ENCODE results near the gene HAO2. TPM values are rescaled to one million over a fixed set of nuclear protein-coding genes. Genes with fewer than 3 reads are reported as not detected.

HAO2 gene
- total RNA-seq, 6 experiments from 2014 or later = 33.9 to 282 (median 99.3) TPM

- ATAC-seq (peak in 2 of 4 donors; percentile 30 to 69), DNase-seq (no peak)
- no peak overlapping the region for H3K27ac ChIP-seq
- no peaks in the 10 kb centered on the region for H3K9me3 ChIP-seq
- intact Hi-C loops (cut with DNase I) = no loop called here
- 64% methylated on average over 3 of the region's 3 CpGs for WGBS (ENCODE audit: insufficient coverage, low coverage, low lambda C conversion rate, missing lambda C conversion rate)
- no peaks in the 10 kb centered on the region for H3K27me3 ChIP-seq
- no peak overlapping the region for H3K4me3 ChIP-seq
- TF ChIP-seq CTCF (IDR thresholded peaks at IDR 0.05) (no peak), POLR2A (IDR thresholded peaks at IDR 0.05) (no peak)
- H3K36me3 ChIP-seq = peaks cover 0 to 4% (median 0%) of the 10 kb centered on the region in 4 donors
- peaks cover 0 to 14% (median 5%) of the 10 kb centered on the region in 4 donors for H3K4me1 ChIP-seq
These were observed 29.4 kb downstream of the HAO2 start for GRCh38 chr1:119397986-119398385.

GRCh38 chr1:119404736-119405135, 36.2 kb downstream of the HAO2 start:
- H3K27ac ChIP-seq = no peak overlapping the region
- no peak for TF ChIP-seq POLR2A (IDR thresholded peaks at IDR 0.05)
- TF ChIP-seq CTCF (IDR thresholded peaks at IDR 0.05) = no peak
- H3K9me3 ChIP-seq = peaks cover 0 to 6% (median 0%) of the 10 kb centered on the region in 4 donors
- no peaks in the 10 kb centered on the region for H3K36me3 ChIP-seq
- no peaks in the 10 kb centered on the region for H3K27me3 ChIP-seq
- ATAC-seq (no peak), DNase-seq (no peak)
- intact Hi-C loops (cut with DNase I) = no loop called here
- no peak overlapping the region for H3K4me3 ChIP-seq
- no peaks in the 10 kb centered on the region for H3K4me1 ChIP-seq
- WGBS (ENCODE audit: insufficient coverage, low coverage, low lambda C conversion rate, missing lambda C conversion rate) = 32% methylated on average over 2 of the region's 2 CpGs

- H3K9me3 ChIP-seq = peaks cover 0 to 6% (median 0%) of the 10 kb centered on the region in 4 donors
- H3K4me3 ChIP-seq = no peak overlapping the region
- no peak for TF ChIP-seq POLR2A (IDR thresholded peaks at IDR 0.05)
- H3K27ac ChIP-seq = no peak overlapping the region
- ATAC-seq = no peak
- H3K36me3 ChIP-seq = no peaks in the 10 kb centered on the region
- intact Hi-C loops (cut with DNase I) = no loop called here
- H3K4me1 ChIP-seq = no peaks in the 10 kb centered on the region
- no peak for DNase-seq
- H3K27me3 ChIP-seq = no peaks in the 10 kb centered on the region
These were observed 41.1 kb downstream of the HAO2 start for GRCh38 chr1:119409731-119410130.

GRCh38 chr1:119410961-119411360, 42.4 kb downstream of the HAO2 start:
- Histone ChIP-seq H3K27me3 (no peaks in the 10 kb centered on the region), H3K27ac (no peak overlapping the region), H3K4me3 (no peak overlapping the region), H3K36me3 (no peaks in the 10 kb centered on the region), H3K4me1 (peaks cover 0 to 9% (median 2%) of the 10 kb centered on the region in 4 donors), H3K9me3 (peaks cover 0 to 4% (median 0%) of the 10 kb centered on the region in 4 donors)
- TF ChIP-seq POLR2A (IDR thresholded peaks at IDR 0.05) (no peak), CTCF (IDR thresholded peaks at IDR 0.05) (no peak)
- no peak for ATAC-seq
- intact Hi-C loops (cut with DNase I) = no loop called here
- DNase-seq = no peak
- WGBS (ENCODE audit: insufficient coverage, low coverage, low lambda C conversion rate, missing lambda C conversion rate) = 80% methylated on average over 3 of the region's 3 CpGs

- DNase-seq (no peak), ATAC-seq (no peak)
- 96% methylated on average over 2 of the region's 2 CpGs for WGBS (ENCODE audit: insufficient coverage, low coverage, low lambda C conversion rate, missing lambda C conversion rate)
- Histone ChIP-seq H3K4me3 (no peak within 1 kb of the TSS), H3K4me1 (peaks cover 0 to 34% (median 7%) of the 10 kb centered on the region in 4 donors), H3K27ac (peak within 1 kb of the TSS in 2 of 3 donors; percentile 33 to 48), H3K36me3 (no peaks in the 10 kb centered on the region), H3K27me3 (no peaks in the 10 kb centered on the region), H3K9me3 (no peaks in the 10 kb centered on the region)
- intact Hi-C loops (cut with DNase I) = no loop called here
- TF ChIP-seq POLR2A (IDR thresholded peaks at IDR 0.05) (no peak), CTCF (IDR thresholded peaks at IDR 0.05) (no peak)
These were observed 46.4 kb downstream of the HAO2 start, which contains the start of gene HSD3B2 for GRCh38 chr1:119414950-119415349. Gene HSD3B2 (plus strand): TSS chr1:119415150. CDS start chr1:119415420, 270 bp downstream.
